Endothelial cell of umbilical vein (primary cell): ENCODE results near the gene ETV4. TPM values are rescaled to one million over a fixed set of nuclear protein-coding genes. Genes with fewer than 3 reads are reported as not detected.
A peak's percentile ranks its signal among the peaks of the same experiment; 100 is the strongest.

Experiments
- BruUV-seq: library from RNA; stranded (reverse); fragments of 400-500 nt; replicated peaks from 2 replicates; lab custom pipeline; 2021; lab: Mats Ljungman, UMichigan
- CTCF ChIA-PET: fragments of 300-600, 350-600 bp; sonication (Branson Sonifier 250); formaldehyde crosslinking; loops from one replicate; lab custom pipeline; 2021; ENCODE audit warnings: antibody characterized with exemption, inconsistent platforms; lab: Charles Lee
- POLR2A ChIA-PET: fragments of 300-600, 350-600 bp; sonication (Branson Sonifier 250); formaldehyde crosslinking; loops from one replicate; lab custom pipeline; 2021; ENCODE audit warnings: antibody characterized with exemption, inconsistent platforms; lab: Charles Lee
- DNase-seq: peaks from one replicate; pipeline ENCODE4 v3.0.0-alpha.2; 2011; ENCODE audit warnings: low read depth, low spot score
- FAIRE-seq: peaks from 2 replicates; lab custom pipeline; 2011; peaks lifted over from hg19 to GRCh38; lab: Jason Lieb, UNC
- H2AFZ ChIP-seq: 2 replicates; pipeline ENCODE4 v1.6.0; 2012; ENCODE audit warnings: low read depth, low read length, control low read depth, inconsistent platforms
- H3K27ac ChIP-seq: 2 replicates; pipeline ENCODE4 v1.5.1; 2011; ENCODE audit warnings: low read depth, mild to moderate bottlenecking, control low read depth, low read length, moderate library complexity; ENCODE audit not compliant: insufficient read depth
- H3K27me3 ChIP-seq, 2 experiments: 2 replicates each; pipeline versions ENCODE4 v1.6.0 to v1.6.1; 2011; ENCODE audit warnings: low read length in 2 of 2, mixed read lengths in 1 of 2; ENCODE audit not compliant: control insufficient read depth in 2 of 2, insufficient read depth in 2 of 2
- H3K36me3 ChIP-seq, 2 experiments: 2 replicates in 1 of 2; 3 replicates in 1 of 2; pipeline ENCODE4 v1.5.1; 2011; ENCODE audit warnings: low read length in 2 of 2, mild to moderate bottlenecking in 1 of 2, moderate library complexity in 1 of 2; ENCODE audit not compliant: control insufficient read depth in 2 of 2, insufficient read depth in 2 of 2; ENCODE audit errors: extremely low read depth in 1 of 2
- H3K4me1 ChIP-seq: 3 replicates; pipeline ENCODE4 v1.5.1; 2011; ENCODE audit warnings: mild to moderate bottlenecking, low read length; ENCODE audit not compliant: control insufficient read depth, insufficient read depth; ENCODE audit errors: extremely low read depth
- H3K4me2 ChIP-seq: 2 replicates; pipeline ENCODE4 v1.6.1; 2011; ENCODE audit warnings: low read length, control low read depth, mixed read lengths; ENCODE audit not compliant: insufficient read depth
- H3K4me3 ChIP-seq, 3 experiments: fragments of 200-600 bp in 1 of 3; sonication (generic), shearing (Covaris generic) in 1 of 3; replicated peaks in 1 of 3; 2 replicates each; pipeline ENCODE4 v1.5.1; 2011 to 2016; ENCODE audit warnings: control low read depth in 3 of 3, low read length in 3 of 3, mild to moderate bottlenecking in 2 of 3, inconsistent platforms in 1 of 3, low read depth in 1 of 3, moderate library complexity in 1 of 3; ENCODE audit not compliant: insufficient read depth in 1 of 3
- H3K79me2 ChIP-seq: 2 replicates; pipeline ENCODE4 v1.6.0; 2012; ENCODE audit warnings: low read length, inconsistent platforms; ENCODE audit not compliant: control insufficient read depth, insufficient read depth
- H3K9ac ChIP-seq: replicated peaks from 2 replicates; pipeline ENCODE3; 2011; ENCODE audit warnings: low read length, control low read depth; ENCODE audit not compliant: insufficient read depth; ENCODE audit errors: extremely low read depth
- H3K9me1 ChIP-seq: replicated peaks from 3 replicates; pipeline ENCODE4 v1.6.0; 2011; ENCODE audit warnings: mild to moderate bottlenecking, low read length; ENCODE audit not compliant: control insufficient read depth, insufficient read depth; ENCODE audit errors: extremely low read depth
- H3K9me3 ChIP-seq: replicated peaks from 2 replicates; pipeline ENCODE4 v1.5.1; 2012; ENCODE audit warnings: low read length, inconsistent platforms; ENCODE audit not compliant: control insufficient read depth, insufficient read depth
- H4K20me1 ChIP-seq: replicated peaks from 2 replicates; pipeline ENCODE3; 2011; ENCODE audit warnings: mild to moderate bottlenecking, low read length; ENCODE audit not compliant: control insufficient read depth, insufficient read depth; ENCODE audit errors: extremely low read depth
- CTCF ChIP-seq, 2 donors: IDR thresholded peaks; 1 replicate in 1 of 2; 2 replicates in 1 of 2; pipeline ENCODE4 v1.5.1; 2011; ENCODE audit warnings: low read length in 2 of 2, mild to moderate bottlenecking in 2 of 2, moderate library complexity in 2 of 2, control low read depth in 1 of 2, inconsistent platforms in 1 of 2, low read depth in 1 of 2; ENCODE audit not compliant: insufficient read depth in 1 of 2; ENCODE audit errors: extremely low read depth in 1 of 2
- EZH2 ChIP-seq: IDR thresholded peaks from 2 replicates; pipeline ENCODE4 v1.6.1; 2012; ENCODE audit warnings: borderline replicate concordance, low read depth, mild to moderate bottlenecking, moderate library complexity, low read length, inconsistent platforms; ENCODE audit not compliant: severe bottlenecking
- FOS ChIP-seq: IDR thresholded peaks from 2 replicates; pipeline ENCODE4 v1.6.1; 2011; ENCODE audit warnings: mild to moderate bottlenecking, low read length, moderate library complexity, borderline replicate concordance; ENCODE audit not compliant: insufficient read depth
- GATA2 ChIP-seq: IDR thresholded peaks from 2 replicates; pipeline ENCODE4 v1.7.0; 2011; ENCODE audit warnings: low read depth, mild to moderate bottlenecking, moderate library complexity, mixed read lengths, low read length; ENCODE audit not compliant: insufficient read length, insufficient read depth
- JUN ChIP-seq: IDR thresholded peaks from 2 replicates; pipeline ENCODE4 v1.6.1; 2011; ENCODE audit warnings: borderline replicate concordance, low read depth; ENCODE audit not compliant: insufficient read length, insufficient read depth
- MAX ChIP-seq: IDR thresholded peaks from 2 replicates; pipeline ENCODE4 v1.6.1; 2011; ENCODE audit not compliant: insufficient read depth, insufficient read length
- MYC ChIP-seq: IDR thresholded peaks from one replicate; pipeline ENCODE4 v1.6.1; 2011; ENCODE audit warnings: mild to moderate bottlenecking, low read depth, low read length
- POLR2A ChIP-seq: IDR thresholded peaks from 2 replicates; pipeline ENCODE4 v1.6.1; 2012; ENCODE audit warnings: low read depth, mild to moderate bottlenecking, control low read depth, low read length
- POLR2AphosphoS5 ChIP-seq: IDR thresholded peaks from 2 replicates; pipeline ENCODE4 v1.6.1; 2012; ENCODE audit warnings: low read depth, mild to moderate bottlenecking, control low read depth, low read length, moderate library complexity; ENCODE audit not compliant: insufficient read depth
- dilution Hi-C: fragments of 300-500 bp; cut with MboI; formaldehyde crosslinking; loops from one replicate; pipeline ENCODE4 v1.15.0; 2019; ENCODE audit warnings: low sequenced_read_pairs; ENCODE audit not compliant: extremely low pct_ligation_motif_present
- intact Hi-C: fragments of 100-400 bp; cut with micrococcal nuclease; formaldehyde crosslinking; loops from one replicate; pipeline ENCODE4 v1.10.0; 2022
- polyA plus RNA-seq, 4 experiments: library from polyadenylated mRNA; depleted of rRNA in 3 of 4; stranded (reverse) in 3 of 4; unstranded in 1 of 4; fragments of >200 nt; gene quantifications; 2 replicates each; pipeline versions ENCODE4 v1.2.1 to v1.2.3, GENCODE V29; 2011 to 2012; ENCODE audit warnings: missing spikeins in 1 of 4
- total RNA-seq: library from RNA; stranded (reverse); gene quantifications from 2 replicates; pipeline ENCODE4 v1.2.3, GENCODE V29; 2021

ETV4 gene
- total and polyA plus RNA-seq, 2 donors (not counting 3 experiments of a cell fraction or from before 2014, with no cell fraction given): 7.3 to 32.2 TPM

- Histone ChIP-seq H3K27ac (no peak overlapping the region), H3K9ac (no peak overlapping the region), H3K9me3 (no peaks in the 10 kb centered on the region), H2AFZ (no peak overlapping the region), H3K4me1 (peaks cover 17% of the 10 kb centered on the region), H3K27me3 (no peaks in the 10 kb centered on the region), H3K4me2 (no peak overlapping the region), H3K79me2 (no peaks in the 10 kb centered on the region), H3K4me3 (no peak overlapping the region), H4K20me1 (no peaks in the 10 kb centered on the region), H3K9me1 (no peaks in the 10 kb centered on the region), H3K36me3 (peaks cover 27 to 28% of the 10 kb centered on the region in 2 experiments)
- intact Hi-C loops: loop anchor here (5.0 kb wide), 1 partner anchor 41 kb away; no protein-coding TSS in a partner anchor
- ChIA-PET POLR2A (no interaction called here), CTCF (interaction anchor here (0.5 to 0.9 kb wide), 3 partner anchors 46 to 147 kb away, joined by 3 to 4 read pairs (median 3); no protein-coding TSS in a partner anchor)
- BruUV-seq: no TSS peak
- no peak for DNase-seq
- peak; percentile 40 for FAIRE-seq
- dilution Hi-C loops: no loop called here
- no peak for TF ChIP-seq POLR2AphosphoS5
- TF ChIP-seq MYC: no peak
- no peak for TF ChIP-seq POLR2A
- no peak for TF ChIP-seq EZH2
- TF ChIP-seq GATA2: no peak
- no peak for TF ChIP-seq JUN
- no peak for TF ChIP-seq FOS
- TF ChIP-seq CTCF (IDR thresholded peaks at IDR 0.05; ENCODE audit: extremely low read depth in 1 of 2, insufficient read depth in 1 of 2, low read depth in 1 of 2, low read length in 2 of 2): no peak
- no peak for TF ChIP-seq MAX
Measured at GRCh38 chr17:43521389-43521788, 24.8 kb downstream of the ETV4 start.
